ENCODE data around the gene LHB. TPM values are rescaled to one million over a fixed set of nuclear protein-coding genes. Genes with fewer than 3 reads are reported as not detected.

Gene LHB
- total RNA-seq, 1 donor from 2014 or later, result not detected

DNA sequence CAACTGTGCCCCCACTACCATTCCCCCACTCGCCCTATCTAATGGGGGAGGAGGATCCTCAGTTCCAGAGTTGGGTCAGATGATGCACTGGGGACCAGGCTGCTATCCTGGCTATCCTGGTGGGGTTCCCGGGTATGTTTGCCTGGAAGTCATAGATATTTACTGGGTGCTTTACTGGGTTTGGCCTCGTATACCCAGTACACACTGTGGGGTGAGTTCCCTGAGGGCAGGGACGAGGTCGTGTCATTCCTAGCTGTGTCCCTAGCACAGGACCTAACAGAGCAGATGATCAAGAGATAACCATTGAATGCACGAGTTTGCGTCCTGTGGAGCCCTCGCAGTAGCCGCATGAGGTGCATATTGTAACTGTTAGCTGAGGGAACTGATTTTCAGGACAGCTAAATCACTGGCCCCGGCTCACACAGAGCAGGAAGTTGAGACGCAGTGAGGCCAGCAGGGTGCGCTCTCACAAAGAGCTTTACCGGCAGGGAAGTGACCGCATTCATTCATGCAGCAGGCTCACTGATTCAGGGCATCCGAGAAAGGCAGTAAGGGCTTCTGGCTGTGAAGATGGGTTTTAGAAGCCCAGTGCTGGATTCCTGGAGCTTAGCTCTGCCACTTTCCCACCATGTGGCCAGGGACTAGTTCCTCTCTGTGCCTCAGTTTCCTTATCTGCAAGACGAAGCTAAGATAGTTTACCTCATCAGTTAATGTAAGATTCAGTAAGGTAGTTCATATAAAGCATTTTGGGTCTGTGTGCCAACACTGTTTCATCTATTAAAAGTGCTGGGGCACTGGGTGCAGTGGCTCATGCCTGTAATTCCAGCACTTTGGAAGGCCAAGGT is 17.2 kb downstream of the LHB start:
- Mint-ChIP-seq H3K36me3 (ENCODE audit: low read depth) (peaks cover 8% of the 10 kb centered on the region), H3K9me3 (ENCODE audit: low read depth) (no peaks in the 10 kb centered on the region), H3K4me3 (ENCODE audit: unreplicated experiment) (no peak overlapping the region), H3K27me3 (ENCODE audit: low read depth) (no peaks in the 10 kb centered on the region), H3K27ac (ENCODE audit: unreplicated experiment) (no peak overlapping the region), H3K4me1 (ENCODE audit: low read depth) (peaks cover 15% of the 10 kb centered on the region)
- TF ChIP-seq, protein P1, sequence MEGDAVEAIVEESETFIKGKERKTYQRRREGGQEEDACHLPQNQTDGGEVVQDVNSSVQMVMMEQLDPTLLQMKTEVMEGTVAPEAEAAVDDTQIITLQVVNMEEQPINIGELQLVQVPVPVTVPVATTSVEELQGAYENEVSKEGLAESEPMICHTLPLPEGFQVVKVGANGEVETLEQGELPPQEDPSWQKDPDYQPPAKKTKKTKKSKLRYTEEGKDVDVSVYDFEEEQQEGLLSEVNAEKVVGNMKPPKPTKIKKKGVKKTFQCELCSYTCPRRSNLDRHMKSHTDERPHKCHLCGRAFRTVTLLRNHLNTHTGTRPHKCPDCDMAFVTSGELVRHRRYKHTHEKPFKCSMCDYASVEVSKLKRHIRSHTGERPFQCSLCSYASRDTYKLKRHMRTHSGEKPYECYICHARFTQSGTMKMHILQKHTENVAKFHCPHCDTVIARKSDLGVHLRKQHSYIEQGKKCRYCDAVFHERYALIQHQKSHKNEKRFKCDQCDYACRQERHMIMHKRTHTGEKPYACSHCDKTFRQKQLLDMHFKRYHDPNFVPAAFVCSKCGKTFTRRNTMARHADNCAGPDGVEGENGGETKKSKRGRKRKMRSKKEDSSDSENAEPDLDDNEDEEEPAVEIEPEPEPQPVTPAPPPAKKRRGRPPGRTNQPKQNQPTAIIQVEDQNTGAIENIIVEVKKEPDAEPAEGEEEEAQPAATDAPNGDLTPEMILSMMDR (IDR thresholded peaks at IDR 0.05), result peak; percentile 83
- no peak for DNase-seq (ENCODE audit: low spot score)

DNA sequence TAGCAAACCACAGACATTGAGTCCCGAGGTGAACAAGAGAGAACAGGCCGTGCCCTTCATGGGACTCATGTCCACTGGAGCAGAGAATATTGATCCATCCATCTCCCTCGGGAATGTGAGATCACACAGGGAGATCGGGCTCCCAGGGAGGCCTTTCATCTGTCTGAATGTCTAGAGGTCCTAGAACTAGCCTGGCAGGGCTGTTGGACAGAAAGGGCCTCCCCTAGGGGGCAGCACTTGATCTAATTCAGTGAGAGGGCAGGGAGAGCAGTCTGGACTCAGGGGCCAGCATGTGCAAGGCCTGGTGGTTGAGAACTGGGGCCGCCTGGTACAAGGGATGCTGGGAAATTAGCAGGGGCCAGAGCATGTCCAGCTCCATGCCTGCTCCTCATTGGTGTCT is 18.9 kb downstream of the LHB start:
- Mint-ChIP-seq H3K9me3 (ENCODE audit: low read depth) (no peaks in the 10 kb centered on the region), H3K27me3 (ENCODE audit: low read depth) (no peaks in the 10 kb centered on the region), H3K36me3 (ENCODE audit: low read depth) (peaks cover 4% of the 10 kb centered on the region), H3K4me3 (ENCODE audit: unreplicated experiment) (no peak overlapping the region), H3K4me1 (ENCODE audit: low read depth) (peaks cover 26% of the 10 kb centered on the region), H3K27ac (ENCODE audit: unreplicated experiment) (no peak overlapping the region)
- no peak for DNase-seq (ENCODE audit: low spot score)
- TF ChIP-seq, protein P1 (IDR thresholded peaks at IDR 0.05), result peak; percentile 73

DNA sequence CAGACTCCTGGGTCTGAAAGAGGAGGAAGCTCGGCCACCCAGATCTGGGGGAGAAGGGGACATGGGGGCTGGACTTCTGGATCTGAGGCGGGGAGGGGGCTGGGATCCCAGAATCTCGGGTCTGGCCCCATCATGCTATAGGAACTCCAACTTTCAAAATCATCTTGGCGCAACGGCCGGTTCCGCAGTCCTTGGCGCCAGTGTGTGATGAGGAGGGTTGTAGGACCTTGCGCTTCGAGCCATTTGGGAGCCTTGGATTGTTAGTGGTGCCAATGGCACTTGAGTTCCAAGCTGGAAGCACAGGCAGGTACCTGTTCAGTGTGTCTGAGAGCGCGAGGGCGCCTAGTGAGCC is 22.9 kb downstream of the LHB start:
- H3K4me1 Mint-ChIP-seq (ENCODE audit: low read depth), result peaks cover 43% of the 10 kb centered on the region
- H3K27ac Mint-ChIP-seq (ENCODE audit: unreplicated experiment), result peak overlapping the region; percentile 93

DNA sequence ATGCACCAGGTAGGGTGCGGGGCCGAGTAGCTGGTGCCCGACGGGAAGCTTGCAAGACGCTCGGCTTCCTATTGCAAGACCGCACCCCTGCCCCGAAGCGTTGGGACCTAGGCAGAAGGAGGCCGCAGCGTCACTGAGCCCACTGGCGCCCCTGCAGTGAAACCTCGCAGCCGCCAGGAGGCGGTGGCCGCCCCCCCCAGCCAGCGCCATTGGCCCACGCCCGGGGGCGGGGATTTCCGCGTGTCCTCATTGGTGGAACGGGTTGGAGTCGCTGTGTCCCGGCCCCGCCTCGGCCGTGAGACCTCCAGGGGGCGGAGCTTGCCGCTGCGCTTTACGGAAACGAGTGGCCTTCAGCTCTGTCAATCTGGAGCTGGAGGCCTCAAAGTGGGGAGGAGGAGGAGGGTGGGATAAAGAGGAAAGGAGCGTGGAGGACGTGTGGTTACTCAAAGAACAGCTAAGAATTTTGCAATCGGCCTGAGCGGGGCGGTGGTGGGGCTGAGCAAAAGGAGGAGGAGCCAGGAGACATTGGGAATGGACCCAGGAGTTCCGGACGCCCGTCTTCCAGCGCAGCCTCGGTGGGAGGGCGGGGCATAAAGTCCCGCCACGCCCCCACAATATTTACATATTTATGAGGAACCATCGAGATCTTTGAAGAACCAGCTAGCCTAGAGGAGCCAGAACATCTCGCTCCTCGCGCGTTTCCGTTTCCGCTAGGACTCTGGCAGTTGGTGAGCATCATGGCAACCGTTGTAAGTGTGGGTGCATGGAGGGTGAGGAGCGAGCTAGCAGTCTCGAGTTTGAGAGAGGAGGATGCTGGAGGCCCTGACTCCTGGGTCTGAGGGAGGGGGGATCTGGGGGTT is 23.5 kb downstream of the LHB start, which contains the start of the genes GYS1 and RUVBL2:
GYS1 (minus strand) TSS at position 135 of the 860 bp plus-strand sequence. CDS start 197 bp downstream, outside the sequence.
RUVBL2 (plus strand) TSS at position 713 of the 860 bp plus-strand sequence; CDS start at position 738, 25 bp downstream.
- Mint-ChIP-seq H3K9me3 (ENCODE audit: low read depth) (no peaks in the 10 kb centered on the region), H3K4me3 (ENCODE audit: unreplicated experiment) (peak within 1 kb of the TSS; percentile 98), H3K4me1 (ENCODE audit: low read depth) (peaks cover 43% of the 10 kb centered on the region), H3K27ac (ENCODE audit: unreplicated experiment) (peak within 1 kb of the TSS; percentile 93), H3K27me3 (ENCODE audit: low read depth) (no peaks in the 10 kb centered on the region), H3K36me3 (ENCODE audit: low read depth) (peaks cover 9% of the 10 kb centered on the region)
- peak; percentile 100 for DNase-seq (ENCODE audit: low spot score)
- TF ChIP-seq, protein P1 (IDR thresholded peaks at IDR 0.05), result peak; percentile 96

More for the DNA sequence above, 22.9 kb downstream of the LHB start:
- H3K4me3 Mint-ChIP-seq (ENCODE audit: unreplicated experiment), result peak overlapping the region; percentile 98
- H3K9me3 Mint-ChIP-seq (ENCODE audit: low read depth), result no peaks in the 10 kb centered on the region
- no peak for DNase-seq (ENCODE audit: low spot score)
- H3K36me3 Mint-ChIP-seq (ENCODE audit: low read depth), result peaks cover 5% of the 10 kb centered on the region
- H3K27me3 Mint-ChIP-seq (ENCODE audit: low read depth), result no peaks in the 10 kb centered on the region
- TF ChIP-seq, protein P1 (IDR thresholded peaks at IDR 0.05), result no peak

DNA sequence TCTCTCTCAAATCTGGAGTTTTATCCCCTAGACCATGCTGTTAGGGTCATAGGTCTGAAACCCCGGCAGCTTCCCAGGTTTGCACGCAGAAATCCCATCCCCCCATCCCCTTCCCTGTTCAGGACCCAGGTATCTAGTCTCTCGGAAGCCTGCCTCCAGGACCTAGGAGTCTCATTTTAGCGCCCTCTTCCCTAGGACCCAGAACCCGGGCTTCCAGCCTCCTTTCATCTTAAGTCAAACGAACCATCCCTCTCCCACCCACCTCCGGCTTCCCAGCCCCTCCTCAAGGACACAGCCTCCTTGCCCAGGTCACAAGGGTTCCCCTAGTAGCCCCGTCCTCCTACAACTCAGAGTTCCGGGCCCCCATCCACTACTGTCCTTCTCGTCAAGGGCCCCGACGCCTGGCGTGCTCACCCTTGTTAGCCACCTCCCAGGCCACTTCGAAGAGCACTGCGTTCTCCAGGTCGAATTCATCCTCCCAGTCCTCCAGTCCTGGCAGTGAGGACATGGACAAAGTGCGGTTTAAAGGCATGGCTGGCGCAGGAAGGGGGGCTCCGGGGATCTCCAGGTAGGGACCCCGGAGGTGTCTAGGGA is 24.2 kb downstream of the LHB start:
- no peak for DNase-seq (ENCODE audit: low spot score)
- TF ChIP-seq, protein P1 (IDR thresholded peaks at IDR 0.05), result no peak
- Mint-ChIP-seq H3K4me3 (ENCODE audit: unreplicated experiment) (peak overlapping the region; percentile 98), H3K9me3 (ENCODE audit: low read depth) (no peaks in the 10 kb centered on the region), H3K4me1 (ENCODE audit: low read depth) (peaks cover 40% of the 10 kb centered on the region), H3K27ac (ENCODE audit: unreplicated experiment) (peak overlapping the region; percentile 93), H3K27me3 (ENCODE audit: low read depth) (no peaks in the 10 kb centered on the region), H3K36me3 (ENCODE audit: low read depth) (peaks cover 13% of the 10 kb centered on the region)
